GM12891 (cell line): ENCODE measurements around the gene ARPC2.

Experiments
- POLR2A ChIP-seq: IDR thresholded peaks from 2 replicates; pipeline ENCODE4 v1.6.1; 2011; ENCODE audit warnings: low read depth, low read length, control low read depth
- POLR2AphosphoS5 ChIP-seq: IDR thresholded peaks from 2 replicates; pipeline ENCODE4 v1.6.1; 2011; ENCODE audit warnings: low read depth, low read length, control low read depth
- SPI1 ChIP-seq: IDR thresholded peaks from 2 replicates; pipeline ENCODE4 v1.6.1; 2011; ENCODE audit warnings: low read depth, low read length, control low read depth
- TAF1 ChIP-seq: IDR thresholded peaks from 2 replicates; pipeline ENCODE4 v1.6.1; 2011; ENCODE audit warnings: low read depth, low read length, control low read depth

- no peak for TF ChIP-seq POLR2AphosphoS5
- no peak for TF ChIP-seq POLR2A
- no peak for TF ChIP-seq TAF1
- TF ChIP-seq SPI1 = no peak
Measured at GRCh38 chr2:218270721-218271486, 53.9 kb downstream of the ARPC2 start.
